ENCODE data around the gene MVD. TPM values are rescaled to one million over a fixed set of nuclear protein-coding genes. Genes with fewer than 3 reads are reported as not detected.

Gene MVD
- total and polyA plus RNA-seq, 2 of the 4 experiments (the other 2 are of a cell fraction) = 18.3 to 28.4 TPM

GRCh38 chr16:88653596-88654362 lies 9.1 kb downstream of the MVD start:
- H3K4me1 ChIP-seq (ENCODE audit: control insufficient read depth, insufficient read depth, low read length) = peaks cover 5% of the 10 kb centered on the region; the same call in 1 of the 2 replicates
- H2BK20ac ChIP-seq (ENCODE audit: low read depth, low read length) = no peak overlapping the region
- H3K79me1 ChIP-seq (ENCODE audit: low read depth in 1 of 2, low read length in 2 of 2) = peaks cover 0 to 26% of the 10 kb centered on the region in 2 experiments; a peak in 2 of 4 replicates
- no peak overlapping the region for H4K91ac ChIP-seq (ENCODE audit: insufficient read depth, low read depth, low read length)
- H2BK120ac ChIP-seq (ENCODE audit: low read depth, low read length) = no peak overlapping the region
- H4K20me1 ChIP-seq (ENCODE audit: insufficient read depth, low read length) = peaks cover 3% of the 10 kb centered on the region; the same call in 1 of the 2 replicates
- in situ Hi-C loops (cut with MboI; ENCODE audit: low sequenced_read_pairs) (no loop called here), dilution Hi-C loops (cut with HindIII; ENCODE audit: low sequenced_read_pairs, unreplicated experiment) (no loop called here), intact Hi-C loops (cut with micrococcal nuclease) (no loop called here)
- no peak overlapping the region for H3K56ac ChIP-seq (ENCODE audit: extremely low read depth, insufficient read depth, low read length)
- CTCF ChIA-PET = no interaction called here
- H3K27me3 ChIP-seq (ENCODE audit: control insufficient read depth, insufficient read depth, low read length) = no peaks in the 10 kb centered on the region
- H2AFZ ChIP-seq (replicated peaks; ENCODE audit: low read length, poor library complexity) = no peak overlapping the region
- no peak for TF ChIP-seq CHD1 (IDR thresholded peaks at IDR 0.05; ENCODE audit: low read depth, low read length)
- no peak for TF ChIP-seq MAFK (IDR thresholded peaks at IDR 0.05; ENCODE audit: low read depth, low read length)
- TF ChIP-seq CEBPB (IDR thresholded peaks at IDR 0.05; ENCODE audit: low read depth, low read length) = no peak
- TF ChIP-seq, protein P1, sequence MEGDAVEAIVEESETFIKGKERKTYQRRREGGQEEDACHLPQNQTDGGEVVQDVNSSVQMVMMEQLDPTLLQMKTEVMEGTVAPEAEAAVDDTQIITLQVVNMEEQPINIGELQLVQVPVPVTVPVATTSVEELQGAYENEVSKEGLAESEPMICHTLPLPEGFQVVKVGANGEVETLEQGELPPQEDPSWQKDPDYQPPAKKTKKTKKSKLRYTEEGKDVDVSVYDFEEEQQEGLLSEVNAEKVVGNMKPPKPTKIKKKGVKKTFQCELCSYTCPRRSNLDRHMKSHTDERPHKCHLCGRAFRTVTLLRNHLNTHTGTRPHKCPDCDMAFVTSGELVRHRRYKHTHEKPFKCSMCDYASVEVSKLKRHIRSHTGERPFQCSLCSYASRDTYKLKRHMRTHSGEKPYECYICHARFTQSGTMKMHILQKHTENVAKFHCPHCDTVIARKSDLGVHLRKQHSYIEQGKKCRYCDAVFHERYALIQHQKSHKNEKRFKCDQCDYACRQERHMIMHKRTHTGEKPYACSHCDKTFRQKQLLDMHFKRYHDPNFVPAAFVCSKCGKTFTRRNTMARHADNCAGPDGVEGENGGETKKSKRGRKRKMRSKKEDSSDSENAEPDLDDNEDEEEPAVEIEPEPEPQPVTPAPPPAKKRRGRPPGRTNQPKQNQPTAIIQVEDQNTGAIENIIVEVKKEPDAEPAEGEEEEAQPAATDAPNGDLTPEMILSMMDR (conservative IDR thresholded peaks at IDR 0.05; ENCODE audit: low read depth, low read length) = no peak
- no peak for TF ChIP-seq POLR2A (IDR thresholded peaks at IDR 0.05; ENCODE audit: low read depth, low read length)
- no peak overlapping the region for H4K5ac ChIP-seq (ENCODE audit: low read depth, low read length)
- H4K8ac ChIP-seq (ENCODE audit: low read depth in 2 of 2, low read length in 2 of 2) = no peak overlapping the region
- H3K9me1 ChIP-seq (ENCODE audit: insufficient read depth, low read length) = no peaks in the 10 kb centered on the region
- peaks cover 13% of the 10 kb centered on the region for H3K36me3 ChIP-seq (ENCODE audit: control insufficient read depth, insufficient read depth, low read length)
- no peak overlapping the region for H3K4me3 ChIP-seq (ENCODE audit: insufficient read depth, low read depth, low read length)
- H3K27ac ChIP-seq (ENCODE audit: insufficient read depth, low read length) = no peak overlapping the region
- H3K4ac ChIP-seq (ENCODE audit: low read depth, low read length) = no peak overlapping the region
- no peak overlapping the region for H2BK5ac ChIP-seq (ENCODE audit: low read depth, low read length, poor library complexity, severe bottlenecking)
- no peaks in the 10 kb centered on the region for H3K9me3 ChIP-seq (ENCODE audit: control insufficient read depth, insufficient read depth, low read length)
- no peak overlapping the region for H2AK9ac ChIP-seq (replicated peaks; ENCODE audit: low read depth, low read length, poor library complexity)
- no peak overlapping the region for H2BK15ac ChIP-seq (ENCODE audit: low read depth, low read length)
- H2AK5ac ChIP-seq (ENCODE audit: low read depth, low read length) = no peak overlapping the region
- no TSS peak for BruUV-seq (replicated peaks)
- ATAC-seq (ENCODE audit: low read depth) (no peak), DNase-seq (no peak)
- H3K4me2 ChIP-seq (ENCODE audit: low read depth, low read length) = no peak overlapping the region
- POLR2A ChIA-PET (ENCODE audit: unreplicated experiment) = no interaction called here
- H3K9ac ChIP-seq (ENCODE audit: low read depth, low read length) = no peak overlapping the region
- no peak overlapping the region for H3K14ac ChIP-seq (replicated peaks; ENCODE audit: low read depth, low read length)
- WGBS, 2 experiments (ENCODE audit: extremely low coverage in 2 of 2, insufficient read length in 1 of 2) = 94% methylated on average over 19 of the region's 32 CpGs; no CpG with 5 or more reads in 1 of the 2 experiments
- no peak overlapping the region for H3K23ac ChIP-seq (ENCODE audit: low read depth, low read length)
- H3K18ac ChIP-seq (ENCODE audit: low read depth, low read length) = no peak overlapping the region
